ENCODE data around the gene CD28. TPM values are rescaled to one million over a fixed set of nuclear protein-coding genes. Genes with fewer than 3 reads are reported as not detected.

CD28 gene
- 4.0 TPM for total RNA-seq

GRCh38 chr2:203706403-203706802 lies at the start of gene CD28:
Gene CD28, plus strand, starts transcription at chr2:203706639. Its CDS starts 58 bp downstream, at chr2:203706697.
- Histone ChIP-seq H3K27ac (no peak within 1 kb of the TSS), H3K4me3 (peak within 1 kb of the TSS in 1 of 2 donors; percentile 8), H3K27me3 (no peaks in the 10 kb centered on the region), H3K4me1 (no peaks in the 10 kb centered on the region), H3K36me3 (no peaks in the 10 kb centered on the region), H3K9me3 (no peaks in the 10 kb centered on the region)
- DNase-seq (ENCODE audit: low spot score in 2 of 2) = peak; percentile 60 to 79
- intact Hi-C loops (cut with DNase I) = no loop called here
- no peak for TF ChIP-seq CTCF (IDR thresholded peaks at IDR 0.05)

- Histone ChIP-seq H3K36me3 (no peaks in the 10 kb centered on the region), H3K4me1 (peaks cover 0 to 4% of the 10 kb centered on the region in 2 donors), H3K4me3 (no peak overlapping the region), H3K9me3 (no peaks in the 10 kb centered on the region), H3K27ac (no peak overlapping the region), H3K27me3 (no peaks in the 10 kb centered on the region)
- intact Hi-C loops (cut with DNase I) = loop anchor here (10.0 kb wide), 1 partner anchor 155 kb away; no protein-coding TSS in a partner anchor
- DNase-seq (ENCODE audit: low spot score in 2 of 2) = no peak
- no peak for TF ChIP-seq CTCF (IDR thresholded peaks at IDR 0.05)
These were observed 46.9 kb upstream of the CD28 start for GRCh38 chr2:203659331-203660049.

- no peak overlapping the region for H3K27ac ChIP-seq
- peaks cover 0 to 4% of the 10 kb centered on the region in 2 donors for H3K4me1 ChIP-seq
- H3K36me3 ChIP-seq = no peaks in the 10 kb centered on the region
- TF ChIP-seq CTCF (IDR thresholded peaks at IDR 0.05) = no peak
- intact Hi-C loops (cut with DNase I) = no loop called here
- no peaks in the 10 kb centered on the region for H3K9me3 ChIP-seq
- H3K27me3 ChIP-seq = no peaks in the 10 kb centered on the region
- no peak overlapping the region for H3K4me3 ChIP-seq
- DNase-seq (ENCODE audit: low spot score in 2 of 2) = no peak
These were observed 46.0 kb upstream of the CD28 start for GRCh38 chr2:203660465-203660864.

- no peak for DNase-seq (ENCODE audit: low spot score in 2 of 2)
- peak overlapping the region in 1 of 2 donors; percentile 38 for H3K27ac ChIP-seq
- TF ChIP-seq CTCF (IDR thresholded peaks at IDR 0.05) = no peak
- no peaks in the 10 kb centered on the region for H3K36me3 ChIP-seq
- intact Hi-C loops (cut with DNase I) = no loop called here
- H3K9me3 ChIP-seq = no peaks in the 10 kb centered on the region
- no peak overlapping the region for H3K4me3 ChIP-seq
- peaks cover 0 to 4% of the 10 kb centered on the region in 2 donors for H3K4me1 ChIP-seq
- H3K27me3 ChIP-seq = no peaks in the 10 kb centered on the region
These were observed 45.0 kb upstream of the CD28 start for GRCh38 chr2:203661279-203661908.

- no peak for TF ChIP-seq CTCF (IDR thresholded peaks at IDR 0.05)
- intact Hi-C loops (cut with DNase I) = no loop called here
- H3K36me3 ChIP-seq = no peaks in the 10 kb centered on the region
These were observed 44.0 kb upstream of the CD28 start for GRCh38 chr2:203662487-203662886.

More at GRCh38 chr2:203662487-203662886, 44.0 kb upstream of the CD28 start:
- no peak overlapping the region for H3K4me3 ChIP-seq
- H3K27me3 ChIP-seq = no peaks in the 10 kb centered on the region
- H3K4me1 ChIP-seq = peaks cover 0 to 4% of the 10 kb centered on the region in 2 donors
- no peak overlapping the region for H3K27ac ChIP-seq
- H3K9me3 ChIP-seq = no peaks in the 10 kb centered on the region
- DNase-seq (ENCODE audit: low spot score in 2 of 2) = no peak

All from ascending aorta (tissue), 2 donors.